Measurements from ENCODE around the gene SNX30. TPM values are rescaled to one million over a fixed set of nuclear protein-coding genes. Genes with fewer than 3 reads are reported as not detected.

SNX30 gene
- total RNA-seq, 2 experiments from 2014 or later: 13.5 to 19.8 TPM

DNA sequence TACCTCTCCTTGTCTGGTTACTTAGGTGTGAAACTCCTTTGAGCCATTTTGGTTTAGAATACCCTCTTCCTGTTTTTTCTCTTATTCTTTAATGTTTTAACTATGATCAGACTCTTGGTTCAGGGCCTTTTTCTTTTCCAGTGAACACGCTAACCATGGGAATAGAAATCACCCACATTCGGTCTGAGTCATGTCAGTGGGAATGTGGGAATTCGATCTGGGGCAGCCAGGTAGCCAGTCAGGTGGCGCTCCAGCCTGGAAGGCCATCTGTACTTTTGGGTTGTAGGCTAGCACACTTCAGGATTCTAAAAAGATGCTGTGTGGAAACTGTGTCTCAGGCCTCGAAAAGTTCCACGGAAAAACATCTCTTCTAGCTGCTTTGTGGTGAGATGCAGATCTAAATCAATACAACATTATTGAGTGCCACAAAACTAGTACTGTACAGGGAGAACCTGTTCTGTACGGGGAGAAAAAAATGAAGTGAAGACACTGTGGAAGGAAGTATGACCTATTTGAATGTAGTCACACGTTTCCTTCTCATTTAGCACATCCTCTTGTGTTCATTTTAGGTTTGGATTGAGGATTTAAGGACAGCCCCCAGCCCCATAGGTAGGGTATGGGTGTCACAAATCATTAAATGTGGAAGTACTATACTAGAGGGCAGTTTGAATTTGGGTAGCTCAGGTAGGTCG lies 36.4 kb downstream of the SNX30 start:
- H3K4me1 ChIP-seq (ENCODE audit: insufficient read depth, low read length, poor library complexity, severe bottlenecking): peaks cover 13% of the 10 kb centered on the region

DNA sequence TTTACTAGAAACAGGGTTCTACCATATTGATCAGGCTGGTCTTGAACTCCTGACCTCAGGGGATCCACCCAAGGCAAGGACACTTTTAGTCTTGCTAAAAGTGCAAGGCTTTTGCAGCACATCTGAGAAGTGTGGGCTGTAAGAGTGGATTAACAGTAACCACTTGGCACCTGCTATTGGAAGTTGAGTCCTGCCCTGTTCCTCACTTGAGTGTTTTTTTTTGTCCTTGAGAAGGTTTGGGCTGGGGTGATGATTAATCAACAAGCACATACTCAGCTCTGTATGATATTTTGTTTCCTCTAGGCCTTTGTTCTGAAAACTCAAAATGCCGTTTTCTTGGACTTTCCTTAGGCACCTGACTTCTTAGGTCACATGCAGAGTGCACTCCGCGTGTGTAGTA lies 37.4 kb downstream of the SNX30 start:
- intact Hi-C loops (cut with micrococcal nuclease; ENCODE audit: unreplicated experiment): no loop called here
- H3K4me1 ChIP-seq (ENCODE audit: insufficient read depth, low read length, poor library complexity, severe bottlenecking): peaks cover 15% of the 10 kb centered on the region
- H3K79me2 ChIP-seq (ENCODE audit: insufficient read depth, low read depth, low read length): no peaks in the 10 kb centered on the region
- no peak overlapping the region for H2AFZ ChIP-seq (ENCODE audit: low read length)
- no peaks in the 10 kb centered on the region for H3K9me2 ChIP-seq (ENCODE audit: insufficient read depth, low read length)
- CTCF ChIA-PET (ENCODE audit: unreplicated experiment): interaction anchor here (1.0 kb wide), 1 partner anchor 15 kb away, joined by 4 read pairs; no protein-coding TSS in a partner anchor
- no peak overlapping the region for H3K4me2 ChIP-seq (ENCODE audit: low read length)
- BruUV-seq (replicated peaks): no TSS peak
- DNase-seq (ENCODE audit: low spot score): no peak
- no peaks in the 10 kb centered on the region for H3K9me3 ChIP-seq (ENCODE audit: low read length)
- TF ChIP-seq CTCF (conservative IDR thresholded peaks at IDR 0.05; ENCODE audit: low read length) (no peak), EZH2phosphoT487 (IDR thresholded peaks at IDR 0.05; ENCODE audit: borderline replicate concordance, low read depth, low read length) (no peak)
- no peak overlapping the region for H3K4me3 ChIP-seq (ENCODE audit: low read depth, low read length, poor library complexity, severe bottlenecking)
- no peaks in the 10 kb centered on the region for H4K20me1 ChIP-seq (ENCODE audit: insufficient read depth, low read length)
- no peak overlapping the region for H3K27ac ChIP-seq (ENCODE audit: low read depth, low read length, poor library complexity, severe bottlenecking)
- POLR2A ChIA-PET: interaction anchor here (2.4 kb wide), 1 partner anchor 14 kb away, joined by 7 read pairs; no protein-coding TSS in a partner anchor
- H3K36me3 ChIP-seq (ENCODE audit: insufficient read depth, low read length): no peaks in the 10 kb centered on the region

More for the DNA sequence above, 36.4 kb downstream of the SNX30 start:
- Histone ChIP-seq H3K4me2 (ENCODE audit: low read length) (peak overlapping the region; percentile 42; the same call in 1 of the 2 replicates), H3K36me3 (ENCODE audit: insufficient read depth, low read length) (no peaks in the 10 kb centered on the region), H3K9me2 (ENCODE audit: insufficient read depth, low read length) (no peaks in the 10 kb centered on the region), H4K20me1 (ENCODE audit: insufficient read depth, low read length) (no peaks in the 10 kb centered on the region), H3K79me2 (ENCODE audit: insufficient read depth, low read depth, low read length) (no peaks in the 10 kb centered on the region), H3K27ac (ENCODE audit: low read depth, low read length, poor library complexity, severe bottlenecking) (no peak overlapping the region), H3K9me3 (ENCODE audit: low read length) (no peaks in the 10 kb centered on the region), H3K4me3 (ENCODE audit: low read depth, low read length, poor library complexity, severe bottlenecking) (no peak overlapping the region), H2AFZ (ENCODE audit: low read length) (no peak overlapping the region)
- ChIA-PET CTCF (ENCODE audit: unreplicated experiment) (interaction anchor here (1.0 kb wide), 1 partner anchor 14 kb away, joined by 4 read pairs; no protein-coding TSS in a partner anchor), POLR2A (interaction anchor here (0.7 to 2.4 kb wide), 2 partner anchors 13 to 301 kb away, joined by 3 to 7 read pairs; no protein-coding TSS in a partner anchor)
- intact Hi-C loops (cut with micrococcal nuclease; ENCODE audit: unreplicated experiment): no loop called here
- BruUV-seq (replicated peaks): no TSS peak
- DNase-seq (ENCODE audit: low spot score): no peak
- no peak for TF ChIP-seq EZH2phosphoT487 (IDR thresholded peaks at IDR 0.05; ENCODE audit: borderline replicate concordance, low read depth, low read length)
- no peak for TF ChIP-seq CTCF (conservative IDR thresholded peaks at IDR 0.05; ENCODE audit: low read length)

DNA sequence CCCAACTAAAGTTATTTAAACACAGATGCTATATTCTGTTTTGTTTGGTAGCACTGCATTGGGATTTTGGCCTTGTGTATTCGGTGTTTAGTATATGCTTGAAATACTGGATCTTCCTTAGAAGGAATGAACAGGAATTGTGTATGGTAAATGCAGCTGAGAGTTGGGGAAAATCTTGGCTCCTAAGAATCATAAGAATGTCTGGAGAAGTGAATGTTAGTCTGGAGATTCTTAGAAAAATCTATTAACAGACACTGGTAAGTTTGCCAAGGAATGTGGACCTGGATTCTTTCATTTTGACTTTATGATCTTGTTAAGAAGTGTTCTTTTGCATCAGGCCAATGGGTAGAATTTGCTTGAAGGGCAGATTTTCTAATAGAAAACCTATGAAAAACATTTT lies 38.9 kb downstream of the SNX30 start:
- Histone ChIP-seq H3K9me3 (ENCODE audit: low read length) (no peaks in the 10 kb centered on the region), H3K4me1 (ENCODE audit: insufficient read depth, low read length, poor library complexity, severe bottlenecking) (peaks cover 17% of the 10 kb centered on the region), H3K4me2 (ENCODE audit: low read length) (no peak overlapping the region), H3K36me3 (ENCODE audit: insufficient read depth, low read length) (no peaks in the 10 kb centered on the region), H3K27ac (ENCODE audit: low read depth, low read length, poor library complexity, severe bottlenecking) (no peak overlapping the region), H3K79me2 (ENCODE audit: insufficient read depth, low read depth, low read length) (0 out of 2 replicates have a peak, but pooled peaks cover 4% of the 10 kb centered on the region), H2AFZ (ENCODE audit: low read length) (no peak overlapping the region), H4K20me1 (ENCODE audit: insufficient read depth, low read length) (peaks cover 6% of the 10 kb centered on the region; the same call in 1 of the 2 replicates), H3K4me3 (ENCODE audit: low read depth, low read length, poor library complexity, severe bottlenecking) (no peak overlapping the region), H3K9me2 (ENCODE audit: insufficient read depth, low read length) (no peaks in the 10 kb centered on the region)
- TF ChIP-seq CTCF (conservative IDR thresholded peaks at IDR 0.05; ENCODE audit: low read length) (no peak), EZH2phosphoT487 (IDR thresholded peaks at IDR 0.05; ENCODE audit: borderline replicate concordance, low read depth, low read length) (no peak)
- BruUV-seq (replicated peaks): no TSS peak
- CTCF ChIA-PET (ENCODE audit: unreplicated experiment): no interaction called here
- POLR2A ChIA-PET: interaction anchor here (0.6 to 0.8 kb wide), 3 partner anchors 16 to 318 kb away, joined by 3 to 4 read pairs (median 4); no protein-coding TSS in a partner anchor
- DNase-seq (ENCODE audit: low spot score): no peak
- intact Hi-C loops (cut with micrococcal nuclease; ENCODE audit: unreplicated experiment): no loop called here
